Fibroblast of the conjunctiva (primary cell): ENCODE data around the gene SIRPA.
"Not testable (repeated sequence)": the region's sequence is repeated elsewhere in the genome, so short reads cannot be mapped to it uniquely, and the experiment has no call there.

Experiments
- DNase-seq: peaks from one replicate; pipeline ENCODE4 v3.0.0-alpha.2; 2010; ENCODE audit warnings: low read depth

SIRPA gene

DNA sequence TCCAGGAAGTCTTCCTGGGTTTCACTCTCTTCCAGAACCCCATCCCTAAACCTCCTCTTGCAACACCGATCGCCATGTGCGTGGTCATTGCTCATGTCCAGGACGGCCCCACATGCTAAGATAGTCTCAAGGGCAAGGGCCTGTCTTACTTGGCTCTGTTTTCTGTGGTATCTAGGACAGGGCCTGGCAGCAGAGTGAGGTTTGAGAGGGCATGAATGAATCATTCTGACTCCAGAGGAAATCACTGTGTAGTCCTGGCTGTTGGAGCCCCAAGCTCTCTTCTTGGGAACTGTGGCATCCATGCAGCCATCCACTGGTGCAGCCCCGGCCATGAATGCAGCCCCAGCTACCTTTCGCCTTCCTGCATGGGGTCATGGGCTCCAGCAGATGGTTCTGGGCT is 12.4 kb downstream of the SIRPA start:
- no peak for DNase-seq

DNA sequence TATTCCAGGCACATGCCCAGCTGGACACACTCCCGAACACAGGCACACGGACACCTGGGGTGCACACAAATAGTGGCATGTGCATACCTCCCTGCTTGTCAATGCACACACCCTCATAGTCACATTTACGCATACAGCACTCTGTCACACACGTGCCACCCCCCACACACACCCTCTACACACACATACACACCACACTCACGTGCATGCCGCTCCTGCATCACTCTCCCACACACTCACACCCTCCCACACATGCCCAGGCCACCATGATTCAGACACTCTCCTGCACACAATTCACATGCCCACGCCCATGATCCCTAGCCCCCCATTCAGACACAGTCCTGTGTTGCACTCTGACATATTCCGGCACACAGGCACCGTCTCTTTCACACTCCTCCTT is 13.0 kb downstream of the SIRPA start:
- DNase-seq: no peak

DNA sequence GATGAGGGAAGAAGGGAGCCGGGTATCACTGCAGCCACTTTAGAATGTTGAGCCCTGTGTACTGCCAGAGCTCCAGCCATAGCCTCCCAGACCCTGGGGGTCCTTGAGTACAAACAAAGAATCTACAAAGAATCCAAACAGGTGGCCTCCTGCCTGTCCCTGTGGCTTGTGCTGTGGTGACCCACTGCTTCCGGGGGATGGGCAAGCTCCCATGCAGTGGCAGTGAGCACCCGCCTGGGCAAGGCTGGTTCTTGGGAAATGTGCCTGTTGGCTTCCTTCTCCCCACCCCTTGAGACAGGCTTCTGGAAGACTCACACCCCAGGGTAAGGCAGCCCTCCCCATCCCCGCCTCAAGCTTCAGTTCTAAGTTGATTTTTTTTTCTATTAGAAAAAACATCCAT is 13.9 kb downstream of the SIRPA start:
- DNase-seq: no peak

DNA sequence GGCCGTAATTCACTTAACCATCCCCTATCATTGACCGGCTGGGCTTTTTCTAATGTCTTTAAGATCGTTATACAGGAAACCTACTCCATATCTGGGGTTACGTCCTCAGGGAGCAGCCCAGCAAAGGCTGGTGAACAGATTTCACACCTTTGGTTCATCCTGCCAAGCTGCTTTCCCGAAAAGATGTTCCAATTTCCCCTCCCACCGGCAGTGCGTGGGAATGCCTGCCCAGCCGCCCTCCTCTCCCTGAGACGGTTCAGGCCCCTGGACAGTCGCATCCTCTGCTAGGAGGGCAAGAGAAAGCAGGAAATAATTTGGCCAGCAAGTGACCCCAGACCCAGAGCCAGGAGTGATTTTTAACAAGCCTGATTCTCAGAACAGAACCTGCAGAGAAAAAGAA is 16.3 kb downstream of the SIRPA start:
- DNase-seq: no peak

DNA sequence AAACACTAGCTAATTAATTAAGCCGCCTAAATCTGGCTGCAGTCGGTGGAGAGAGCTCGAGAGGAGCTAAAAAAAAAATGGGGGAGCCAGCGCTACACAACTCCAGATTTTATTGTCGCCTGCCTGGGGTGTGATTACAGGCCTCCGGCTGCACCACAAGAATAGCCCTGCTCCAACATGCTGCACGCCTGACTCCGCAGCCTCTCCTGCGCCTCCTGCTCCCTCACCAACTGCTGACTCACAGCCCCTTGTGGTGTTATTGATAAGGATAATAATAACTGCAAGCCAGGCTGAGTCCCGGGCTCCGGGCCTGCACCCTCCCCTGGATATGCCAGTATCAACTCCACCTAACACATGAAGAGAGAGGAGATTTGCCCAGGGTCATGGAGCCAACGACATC is 16.8 kb downstream of the SIRPA start:
- DNase-seq: no peak

DNA sequence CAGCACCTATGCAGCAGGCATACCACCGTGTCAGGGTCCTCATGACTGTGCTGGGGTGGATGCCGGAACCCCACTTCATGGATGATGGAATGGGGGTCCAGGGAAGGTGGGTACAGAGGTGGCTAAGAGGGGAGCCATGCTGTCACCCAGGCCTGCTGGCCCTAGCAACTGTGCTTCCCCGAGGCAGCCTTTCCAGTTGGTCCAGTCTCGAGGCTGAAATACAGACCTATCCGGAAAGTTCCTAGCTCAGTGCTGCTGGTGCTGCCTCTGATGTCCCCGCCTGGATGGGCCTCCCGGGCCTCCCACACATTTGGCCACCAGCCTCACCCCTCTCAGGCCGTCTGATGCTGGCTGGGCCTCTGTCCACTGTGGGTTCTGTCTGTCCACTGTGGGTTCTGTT is 17.4 kb downstream of the SIRPA start:
- no peak for DNase-seq

DNA sequence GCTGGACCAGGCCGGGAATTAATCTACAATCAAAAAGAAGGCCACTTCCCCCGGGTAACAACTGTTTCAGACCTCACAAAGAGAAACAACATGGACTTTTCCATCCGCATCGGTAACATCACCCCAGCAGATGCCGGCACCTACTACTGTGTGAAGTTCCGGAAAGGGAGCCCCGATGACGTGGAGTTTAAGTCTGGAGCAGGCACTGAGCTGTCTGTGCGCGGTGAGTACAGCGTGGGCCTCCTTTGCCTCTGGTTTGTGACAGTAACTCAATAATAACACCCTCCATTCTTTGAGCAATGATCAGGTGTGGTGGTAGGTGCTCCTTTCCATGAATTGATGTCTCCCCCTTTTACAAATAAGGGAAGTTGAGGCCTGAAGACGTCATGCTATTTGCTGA is 20.0 kb downstream of the SIRPA start:
- not testable (repeated sequence) for DNase-seq

DNA sequence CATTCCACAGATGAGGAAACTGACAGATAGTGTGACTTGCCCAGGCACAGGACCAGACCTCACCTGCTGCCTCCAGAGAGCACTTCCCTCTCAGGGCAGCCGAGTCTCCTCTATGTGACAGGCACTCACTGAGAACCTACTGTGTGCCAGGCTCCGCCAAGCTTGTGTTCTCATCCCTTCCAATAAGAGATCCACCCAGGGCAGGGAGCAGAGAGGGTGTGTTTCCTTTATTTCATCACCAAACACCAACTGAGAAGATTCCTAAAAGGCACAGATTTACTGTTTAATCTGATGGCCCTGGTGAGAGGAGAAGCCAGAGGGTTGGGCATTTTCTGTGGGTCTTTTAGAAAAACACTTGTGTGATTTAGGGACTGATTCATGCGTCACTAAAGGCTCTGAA is 20.5 kb downstream of the SIRPA start:
- DNase-seq: no peak

DNA sequence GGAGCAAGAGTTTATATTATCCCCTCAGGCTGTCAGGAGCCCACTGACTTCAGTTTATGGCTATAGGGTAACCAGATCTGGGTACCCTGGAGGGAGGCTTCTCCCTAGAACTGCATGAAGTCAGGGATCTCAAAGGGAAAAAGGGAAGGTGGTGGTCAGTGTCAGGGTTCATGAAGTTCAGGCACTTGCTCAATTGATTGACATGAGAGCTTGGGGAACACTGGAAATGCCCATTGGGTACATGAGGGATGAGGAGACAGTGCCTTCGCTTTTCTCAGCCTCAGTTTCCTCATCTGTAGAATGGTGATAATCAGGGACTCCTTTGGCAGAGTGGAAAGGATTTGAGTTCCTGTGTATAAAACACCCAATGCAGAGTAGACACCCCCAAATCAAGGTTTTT is 22.6 kb downstream of the SIRPA start:
- DNase-seq: no peak

DNA sequence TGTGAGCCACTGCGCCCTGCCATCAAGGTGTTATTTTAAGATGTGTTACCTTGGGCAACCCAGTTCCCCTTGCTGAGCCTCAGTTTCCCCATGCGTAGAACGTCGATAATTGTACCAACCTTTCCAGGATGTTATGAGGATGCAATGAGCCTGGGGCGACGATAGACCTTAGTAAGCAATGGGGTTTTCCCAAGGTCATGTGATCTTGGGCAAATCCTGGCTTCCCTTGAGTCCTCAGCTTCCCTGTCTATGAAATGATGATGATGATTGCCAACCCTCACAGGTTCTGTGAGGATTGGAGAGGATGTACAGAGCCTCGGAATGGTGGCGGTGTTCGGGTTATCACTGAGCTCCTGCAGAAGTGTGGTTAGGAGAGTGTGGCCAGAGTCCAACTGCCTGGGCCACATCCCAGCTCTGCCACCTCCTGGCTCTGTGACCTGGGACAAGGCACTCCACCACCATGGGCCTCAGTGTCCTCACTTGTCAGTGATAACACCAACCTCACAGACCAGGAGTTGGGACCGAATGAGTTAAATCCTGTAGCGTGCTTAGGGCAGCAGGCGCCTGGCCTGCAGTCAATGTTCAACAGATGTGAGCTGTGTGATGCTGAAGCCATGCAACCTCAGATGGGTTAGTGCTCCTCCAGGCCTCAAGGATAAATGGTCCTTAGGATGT is 23.4 kb downstream of the SIRPA start:
- no peak for DNase-seq

DNA sequence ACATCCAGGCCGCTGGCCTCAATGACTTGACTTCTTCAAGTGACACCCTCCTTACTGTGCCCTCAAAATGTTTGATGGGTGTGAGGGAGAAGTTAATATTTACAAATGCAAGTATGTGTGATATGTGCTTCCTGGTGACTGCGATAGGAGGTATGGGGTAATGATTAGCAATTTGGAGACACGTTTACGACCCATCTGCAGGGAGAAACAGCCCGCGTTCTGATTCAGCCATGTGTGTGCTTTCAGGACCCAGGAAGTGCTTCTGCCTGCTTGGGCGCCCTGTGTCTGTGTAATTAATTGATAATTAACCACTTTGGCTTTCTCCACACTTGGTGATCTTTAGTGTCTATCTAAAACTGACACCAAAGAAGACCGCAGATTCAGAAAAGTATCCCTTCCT is 25.0 kb downstream of the SIRPA start:
- no peak for DNase-seq

DNA sequence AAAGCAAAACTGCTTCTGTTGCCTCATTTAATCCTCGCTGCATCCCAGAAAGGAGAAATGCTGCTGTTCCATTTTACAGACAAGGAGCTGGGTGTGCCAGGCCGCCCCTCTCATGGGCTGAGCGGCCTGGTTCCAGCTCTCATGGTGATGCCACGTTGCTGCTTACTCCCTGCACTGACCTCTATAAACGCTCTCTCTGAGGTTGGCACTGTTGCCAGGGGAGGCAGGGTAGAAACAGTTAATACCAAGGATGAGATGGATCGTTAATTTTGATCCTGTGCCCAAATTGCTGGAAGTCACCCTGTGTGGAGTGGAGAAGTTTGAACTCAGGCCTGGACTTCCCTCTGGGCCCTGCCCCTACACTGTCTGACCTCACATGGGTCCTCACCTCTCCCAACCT is 25.6 kb downstream of the SIRPA start:
- DNase-seq: no peak

DNA sequence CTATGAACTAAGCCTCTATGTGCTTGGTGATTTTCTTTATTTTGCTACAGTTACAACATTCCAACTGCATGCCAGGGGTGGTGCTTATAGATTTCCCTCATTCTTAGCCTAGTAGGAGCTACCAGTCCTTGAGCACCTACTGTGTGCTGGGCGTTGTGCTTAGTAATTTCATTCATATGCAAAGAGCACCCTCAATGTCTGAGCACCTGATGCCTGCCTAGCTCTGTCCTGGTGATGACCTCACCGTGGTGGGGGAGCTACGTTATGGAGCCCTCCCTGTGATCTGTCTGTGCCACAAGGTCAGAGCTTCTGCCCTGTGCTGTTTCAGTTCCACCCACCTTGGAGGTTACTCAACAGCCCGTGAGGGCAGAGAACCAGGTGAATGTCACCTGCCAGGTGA is 26.8 kb downstream of the SIRPA start:
- not testable (repeated sequence) for DNase-seq

DNA sequence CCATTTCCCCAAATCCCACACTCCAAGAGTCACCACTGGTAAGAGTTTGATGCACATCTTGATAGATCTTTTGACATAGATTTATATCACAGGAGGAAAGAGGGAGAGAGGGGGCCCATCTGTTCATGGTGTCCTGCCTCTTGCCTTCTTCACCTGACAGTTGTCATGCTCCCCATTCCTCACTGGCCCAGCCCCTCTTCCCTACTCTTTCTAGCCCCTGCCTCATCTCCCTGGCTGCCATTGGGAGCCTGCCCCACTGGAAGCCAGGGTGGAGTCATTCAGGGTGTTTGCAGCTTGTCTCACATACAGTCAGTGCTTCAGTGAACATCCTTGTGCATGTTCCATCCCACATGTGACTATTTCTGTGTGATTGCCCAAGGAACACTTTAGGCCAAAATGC is 27.6 kb downstream of the SIRPA start:
- no peak for DNase-seq

DNA sequence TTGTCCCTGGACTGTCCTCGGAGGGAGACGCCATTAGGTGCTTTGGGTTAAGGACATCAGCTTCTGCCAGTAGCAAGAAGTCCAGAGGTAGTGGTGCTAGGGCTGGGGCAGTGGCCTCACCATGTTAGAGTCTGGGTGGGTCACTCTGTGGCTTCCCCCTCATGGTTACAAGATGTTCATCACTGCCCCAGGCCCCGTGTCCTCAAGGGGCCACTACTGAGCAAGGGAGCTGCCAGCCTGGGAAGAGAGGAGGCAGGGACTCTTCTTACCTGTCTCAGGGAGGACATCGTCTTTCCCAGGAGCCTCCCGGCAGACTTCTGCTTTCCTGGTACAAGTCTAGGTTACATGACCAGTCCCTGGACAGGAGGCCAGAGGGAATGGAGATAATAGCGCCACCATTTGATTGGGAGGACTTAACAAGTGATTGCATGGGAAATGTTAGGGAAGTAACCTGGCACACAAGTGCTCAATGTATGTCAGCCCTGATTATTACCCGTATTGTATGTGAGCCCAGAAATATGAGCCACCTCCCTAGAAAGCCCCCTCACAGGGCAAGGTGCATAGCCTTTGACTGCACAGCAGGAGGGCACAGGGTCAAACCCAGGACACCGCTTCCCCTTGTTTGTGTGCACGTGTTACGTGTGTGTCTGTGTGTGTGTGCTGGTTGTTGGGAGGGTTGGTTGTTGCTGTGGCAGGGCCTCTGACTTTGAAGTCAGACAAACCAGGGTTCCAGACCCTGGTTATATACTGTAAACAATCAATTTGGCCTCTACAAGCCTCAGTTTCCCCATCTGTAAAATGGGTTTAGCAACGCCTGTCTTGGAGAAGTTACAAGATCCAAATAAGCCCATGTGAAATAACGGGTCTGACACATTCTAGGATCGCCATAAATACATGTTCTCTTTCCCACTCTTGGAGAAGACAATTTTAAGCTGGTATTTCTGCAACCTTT is 30.0 kb downstream of the SIRPA start:
- no peak for DNase-seq

DNA sequence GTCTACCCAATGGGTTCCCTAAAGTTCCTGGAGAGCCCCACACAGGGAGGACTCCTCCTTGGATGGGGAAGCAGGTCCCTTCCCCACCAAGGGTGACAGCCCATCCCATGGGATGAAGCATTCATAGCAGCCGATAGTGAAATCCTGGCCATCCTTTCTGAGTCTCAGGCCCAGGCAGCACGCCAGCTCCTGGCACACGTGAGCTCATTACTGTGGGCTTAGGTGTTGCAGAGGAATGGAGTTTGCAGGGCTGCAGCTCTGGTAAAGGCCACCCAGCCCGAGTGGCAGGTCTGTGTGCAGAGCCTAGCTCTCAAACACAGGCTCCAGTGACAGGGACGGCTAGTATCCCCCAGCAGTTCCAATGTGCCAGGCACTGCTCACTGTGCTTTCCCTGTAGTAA is 31.0 kb downstream of the SIRPA start:
- no peak for DNase-seq

DNA sequence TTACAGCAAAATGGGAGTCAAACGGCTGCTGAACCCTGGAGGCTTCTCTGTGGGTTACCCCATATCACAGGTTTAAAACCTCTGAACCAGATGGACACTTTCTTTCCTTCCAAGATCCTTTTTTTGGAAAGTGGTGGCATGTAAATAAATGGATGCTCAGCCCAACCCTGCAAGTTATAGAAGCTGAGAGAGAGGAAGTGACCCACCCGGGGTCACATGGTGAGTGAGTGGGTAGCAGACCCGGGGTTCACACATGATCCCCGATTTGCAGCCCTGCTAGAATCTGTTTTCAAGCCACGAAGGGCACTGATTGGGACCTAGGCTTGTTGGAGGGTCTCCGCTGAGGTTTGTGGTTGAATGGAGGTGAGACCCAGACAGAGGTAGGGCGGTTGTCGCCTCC is 32.0 kb downstream of the SIRPA start:
- no peak for DNase-seq

DNA sequence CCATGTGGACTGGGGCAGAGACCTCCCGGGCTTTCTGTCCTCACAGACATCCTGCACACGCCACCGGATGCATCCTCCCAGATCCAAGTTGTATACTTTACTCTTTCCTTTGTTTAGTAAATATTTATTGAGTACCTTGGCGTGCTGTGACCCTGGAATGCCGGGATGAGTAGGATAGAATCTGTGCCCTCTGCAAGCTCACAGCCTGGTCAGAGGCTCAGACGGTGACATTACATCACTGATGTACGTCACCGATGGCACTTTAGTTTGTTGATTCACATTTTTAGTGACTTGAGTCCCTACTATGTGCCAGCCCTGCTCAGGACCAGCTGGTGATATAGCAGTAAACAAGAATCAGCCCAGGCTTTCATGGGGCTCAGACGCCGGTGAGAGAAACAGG is 32.9 kb downstream of the SIRPA start:
- no peak for DNase-seq

DNA sequence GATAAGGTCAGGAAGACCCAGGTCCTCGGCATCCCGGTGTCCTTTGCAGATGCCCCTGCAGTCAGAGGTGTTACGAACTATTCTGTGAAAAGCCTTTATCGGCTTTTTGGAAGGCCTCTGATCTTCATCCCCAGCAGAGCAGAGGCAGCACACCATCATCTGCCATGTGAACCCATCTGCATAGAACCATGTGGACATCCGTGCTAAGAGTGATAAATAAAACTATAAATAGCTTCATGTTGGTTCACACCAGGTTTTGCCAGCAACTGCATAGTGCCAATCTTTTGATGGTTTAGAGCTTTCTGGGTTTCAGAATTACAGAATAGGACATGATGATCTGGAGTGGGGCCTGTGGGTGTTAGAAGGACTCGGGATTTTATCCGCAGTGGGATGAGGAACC is 33.6 kb downstream of the SIRPA start:
- no peak for DNase-seq

DNA sequence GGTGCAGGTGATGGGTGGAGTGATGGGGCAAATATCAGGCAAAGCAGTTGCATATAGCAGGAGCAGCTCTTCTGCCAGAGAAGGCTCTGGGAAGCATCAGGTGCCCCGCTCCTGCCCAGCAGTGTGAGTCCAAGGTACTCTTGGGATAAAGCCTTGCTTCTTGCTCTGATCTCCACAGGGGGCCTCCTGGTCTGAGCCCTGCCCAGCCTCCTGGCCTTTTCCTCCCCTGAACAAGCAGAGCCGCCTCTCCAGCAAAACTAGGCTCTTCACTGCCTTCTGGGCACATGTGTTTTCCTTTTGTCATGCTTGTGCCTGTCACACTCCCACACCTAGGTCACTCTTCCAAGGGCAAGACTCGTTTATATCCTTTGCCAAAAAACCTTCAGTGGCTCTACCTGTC is 34.3 kb downstream of the SIRPA start:
- DNase-seq: no peak

DNA sequence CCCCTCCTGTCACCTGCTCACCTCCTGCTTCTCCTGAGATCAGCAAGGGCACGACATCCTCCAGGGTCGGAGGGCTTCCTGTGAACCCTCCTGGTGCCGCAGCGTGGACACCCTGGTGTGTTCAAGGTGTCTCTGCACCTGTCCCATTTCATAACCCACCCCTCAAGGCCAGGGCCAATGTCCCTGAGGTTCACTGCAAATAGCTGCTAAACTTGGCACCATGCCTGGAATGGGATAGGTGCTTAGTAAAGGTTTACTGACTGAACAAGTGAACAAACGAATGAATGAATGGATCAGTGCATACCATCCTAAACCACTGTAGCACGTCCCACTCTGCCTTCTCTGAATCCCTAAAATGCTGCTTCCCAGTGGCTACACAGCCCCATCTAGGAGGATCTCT is 35.0 kb downstream of the SIRPA start:
- no peak for DNase-seq

DNA sequence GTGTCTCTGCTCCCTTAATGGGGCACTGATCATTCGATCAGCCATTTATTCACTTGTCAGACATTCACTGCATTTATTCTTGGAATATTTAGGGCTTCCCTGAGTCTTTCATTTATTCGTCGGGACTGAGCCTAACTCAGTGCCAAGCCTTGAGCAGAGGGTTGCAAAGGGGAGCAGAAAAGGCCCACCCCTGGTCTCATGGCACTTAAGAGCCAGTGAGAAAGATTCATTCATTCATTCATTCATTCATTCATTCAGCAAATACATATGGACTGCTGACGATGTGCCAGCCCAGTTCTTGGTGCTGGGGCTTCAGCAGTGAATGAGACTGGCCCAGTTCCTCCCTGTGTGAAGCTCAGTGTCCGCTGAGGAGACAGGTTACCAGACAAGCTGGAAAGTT is 36.6 kb downstream of the SIRPA start:
- no peak for DNase-seq

DNA sequence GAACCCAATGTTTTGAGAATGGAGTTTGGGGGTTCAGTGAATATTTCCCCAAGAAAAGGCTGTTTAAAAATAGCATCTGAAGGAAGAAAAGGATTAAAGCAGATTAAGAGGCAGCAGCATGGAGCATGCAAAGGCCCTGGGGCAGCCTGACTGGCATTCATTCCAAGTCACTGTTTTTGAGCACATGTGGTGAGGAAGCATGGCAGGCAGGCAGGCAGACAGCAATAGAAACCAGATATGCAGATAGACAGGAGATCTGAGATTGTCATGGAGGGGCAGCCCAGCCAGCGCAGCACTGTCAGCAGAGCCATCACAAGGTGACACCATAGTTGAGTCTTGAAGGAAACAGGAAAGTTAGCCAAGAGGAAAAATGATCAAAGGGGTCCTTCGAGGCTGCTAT is 37.8 kb downstream of the SIRPA start:
- DNase-seq: no peak

DNA sequence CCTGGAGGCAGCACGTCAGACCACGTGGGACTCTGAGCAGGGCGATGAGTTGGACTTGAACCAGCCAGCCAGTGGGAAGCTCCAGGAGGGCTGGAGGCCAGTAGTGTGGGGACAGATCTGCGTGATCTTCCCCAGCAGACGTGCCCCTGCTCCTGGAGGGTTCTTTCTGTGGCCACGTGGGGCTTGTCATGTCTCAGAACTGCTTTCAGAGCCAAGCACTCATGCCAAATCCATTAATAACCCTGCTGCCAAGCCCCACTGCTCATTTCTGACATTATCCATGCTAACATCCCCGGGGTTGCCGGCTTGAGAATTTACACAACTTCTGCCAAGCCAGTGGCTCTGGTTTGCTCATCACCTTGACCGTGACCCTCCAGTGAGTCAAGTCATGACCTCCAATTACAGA is 38.3 kb downstream of the SIRPA start:
- peak; percentile 20 for DNase-seq
